ENCODE results near the gene CENPU.
"Not testable (repeated sequence)": the region's sequence is repeated elsewhere in the genome, so short reads cannot be mapped to it uniquely, and the experiment has no call there.

Gene CENPU

DNA sequence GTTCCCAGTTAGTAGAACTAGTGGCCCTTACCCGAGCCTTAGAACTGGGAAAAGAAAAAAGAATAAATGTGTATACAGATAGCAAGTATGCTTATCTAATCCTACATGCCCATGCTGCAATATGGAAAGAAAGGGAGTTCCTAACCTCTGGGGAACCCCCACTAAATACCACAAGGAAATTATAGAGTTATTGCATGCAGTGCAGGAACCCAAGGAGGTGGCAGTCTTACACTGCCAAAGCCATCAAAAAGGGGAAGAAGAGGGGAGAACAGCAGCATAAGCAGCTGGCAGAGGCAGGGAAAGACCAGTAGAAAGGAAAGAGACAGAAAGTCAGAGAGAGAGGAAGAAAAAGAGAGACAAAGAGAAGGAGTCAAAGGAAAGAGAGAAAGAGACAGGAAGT, 5.7 kb upstream of the CENPU start:
- not testable (repeated sequence) for H3K27me3 Mint-ChIP-seq
- Mint-ChIP-seq H3K27ac (peak overlapping the region; percentile 56), H3K4me3 (peak overlapping the region; percentile 30)

DNA sequence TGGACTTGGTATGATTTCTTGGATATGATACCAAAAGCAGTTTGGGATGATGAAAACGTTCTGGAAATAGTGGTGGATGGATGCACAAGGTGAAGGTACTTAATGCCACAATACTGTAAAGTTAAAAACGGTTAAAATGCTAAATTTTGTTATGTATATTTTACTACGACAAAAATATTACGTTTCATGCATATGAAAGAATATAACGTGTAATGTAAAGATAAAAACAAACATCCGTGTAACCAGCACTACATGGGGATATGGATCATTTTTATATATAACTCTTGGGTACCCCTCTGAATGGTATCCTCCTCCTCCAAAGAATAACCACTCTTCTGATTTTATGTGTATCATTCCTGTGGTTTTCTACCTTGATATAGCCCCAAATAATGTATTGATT, 862 bp upstream of the CENPU start:
- no peaks in the 10 kb centered on the region for H3K36me3 Mint-ChIP-seq
- no peaks in the 10 kb centered on the region for H3K27me3 Mint-ChIP-seq
- peak overlapping the region; percentile 92 for H3K4me3 Mint-ChIP-seq
- H3K27ac Mint-ChIP-seq, result peak overlapping the region; percentile 97
- H3K4me1 Mint-ChIP-seq, result peaks cover 20% of the 10 kb centered on the region
- no peaks in the 10 kb centered on the region for H3K9me3 Mint-ChIP-seq

More for the DNA sequence above, 5.7 kb upstream of the CENPU start:
- not testable (repeated sequence) for H3K9me3 Mint-ChIP-seq, H3K36me3 Mint-ChIP-seq
- H3K4me1 Mint-ChIP-seq, result peaks cover 11% of the 10 kb centered on the region

DNA sequence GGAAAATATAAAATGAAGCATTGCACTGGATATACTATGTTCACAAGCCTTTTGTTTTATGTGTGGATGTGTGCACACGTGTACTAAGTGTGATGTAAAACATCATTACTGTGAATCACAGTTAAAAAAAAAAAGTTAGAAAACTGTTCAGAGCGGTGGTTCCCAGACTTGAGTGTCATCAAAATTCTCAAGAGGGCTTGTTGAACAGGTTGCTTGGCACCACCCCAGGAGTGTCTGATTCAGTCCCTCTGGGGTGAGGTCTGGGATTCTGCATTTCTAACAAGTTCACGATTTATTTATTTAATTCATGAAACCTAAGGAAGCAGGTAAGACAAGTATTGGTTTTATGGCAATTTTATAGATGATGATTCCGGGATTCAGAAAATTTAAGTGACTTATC, 1.8 kb downstream of the CENPU start:
- peak overlapping the region; percentile 92 for H3K4me3 Mint-ChIP-seq
- H3K27me3 Mint-ChIP-seq, result no peaks in the 10 kb centered on the region
- no peak overlapping the region for H3K27ac Mint-ChIP-seq
- H3K36me3 Mint-ChIP-seq, result peaks cover under 1% of the 10 kb centered on the region
- H3K9me3 Mint-ChIP-seq, result no peaks in the 10 kb centered on the region
- peaks cover 14% of the 10 kb centered on the region for H3K4me1 Mint-ChIP-seq

DNA sequence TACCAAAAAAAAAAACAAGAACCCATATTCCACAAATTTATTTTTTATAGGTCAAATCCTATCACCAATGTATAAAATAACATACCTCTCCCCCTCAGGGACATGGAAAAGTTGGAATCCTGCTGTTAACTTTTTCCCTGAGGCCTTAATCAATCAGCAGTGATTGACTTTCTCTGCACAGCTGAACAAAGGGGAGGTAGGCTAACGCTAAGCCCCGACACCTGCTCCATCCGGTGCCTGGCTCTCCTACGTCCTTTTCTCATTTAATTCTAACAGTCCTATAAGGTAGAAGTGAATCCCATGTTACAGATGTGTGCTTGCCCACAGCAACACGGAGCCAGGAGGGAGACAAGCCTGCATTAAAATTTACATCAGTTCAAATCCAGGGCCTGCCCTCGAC, 2.8 kb downstream of the CENPU start:
- Mint-ChIP-seq H3K4me3 (no peak overlapping the region), H3K36me3 (peaks cover 2% of the 10 kb centered on the region), H3K27ac (no peak overlapping the region), H3K9me3 (no peaks in the 10 kb centered on the region), H3K27me3 (no peaks in the 10 kb centered on the region), H3K4me1 (peaks cover 14% of the 10 kb centered on the region)

DNA sequence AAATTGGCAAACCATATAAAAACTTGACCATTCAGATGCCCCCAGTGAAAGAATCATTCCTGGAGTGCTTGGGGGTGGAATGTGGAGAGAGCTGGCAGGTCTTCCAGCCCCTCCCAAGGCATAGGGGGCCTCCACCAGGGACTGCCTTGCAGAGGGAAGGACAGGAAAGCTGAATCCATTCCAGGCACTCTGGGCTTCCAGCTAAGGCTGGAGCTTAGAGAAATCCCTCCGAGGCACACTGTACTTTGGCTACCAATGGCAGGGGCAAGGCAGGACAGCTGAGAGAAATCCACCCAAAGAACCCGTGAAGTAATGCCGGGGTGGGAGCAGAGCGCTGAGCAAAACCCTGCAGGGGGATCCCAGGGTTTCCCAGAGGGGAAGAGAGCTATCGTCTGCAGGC, 4.0 kb downstream of the CENPU start:
- H3K27ac Mint-ChIP-seq, result no peak overlapping the region
- no peak overlapping the region for H3K4me3 Mint-ChIP-seq
- no peaks in the 10 kb centered on the region for H3K9me3 Mint-ChIP-seq
- peaks cover 14% of the 10 kb centered on the region for H3K4me1 Mint-ChIP-seq
- no peaks in the 10 kb centered on the region for H3K27me3 Mint-ChIP-seq
- H3K36me3 Mint-ChIP-seq, result peaks cover 2% of the 10 kb centered on the region

DNA sequence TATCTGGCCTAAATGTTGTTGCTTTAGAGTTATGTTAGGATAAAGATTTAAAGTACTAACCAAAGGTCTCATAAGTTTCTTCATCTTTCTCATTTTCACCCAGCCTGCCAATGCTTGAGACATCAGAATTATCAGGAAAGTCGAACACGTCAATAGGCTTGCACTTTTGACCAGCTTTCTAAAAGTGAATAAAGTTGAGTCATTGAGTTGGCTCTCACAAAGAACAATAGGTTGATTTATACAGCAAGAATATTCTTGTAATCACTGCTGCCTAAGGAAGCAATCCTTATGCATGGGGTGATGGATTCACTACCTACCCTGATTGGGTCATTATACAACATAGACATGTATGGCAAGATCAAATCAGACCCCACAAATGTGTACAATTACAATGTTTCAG, 5.0 kb downstream of the CENPU start:
- Mint-ChIP-seq H3K36me3 (peaks cover 2% of the 10 kb centered on the region), H3K27ac (no peak overlapping the region), H3K27me3 (no peaks in the 10 kb centered on the region), H3K9me3 (no peaks in the 10 kb centered on the region), H3K4me1 (peaks cover 7% of the 10 kb centered on the region), H3K4me3 (no peak overlapping the region)

DNA sequence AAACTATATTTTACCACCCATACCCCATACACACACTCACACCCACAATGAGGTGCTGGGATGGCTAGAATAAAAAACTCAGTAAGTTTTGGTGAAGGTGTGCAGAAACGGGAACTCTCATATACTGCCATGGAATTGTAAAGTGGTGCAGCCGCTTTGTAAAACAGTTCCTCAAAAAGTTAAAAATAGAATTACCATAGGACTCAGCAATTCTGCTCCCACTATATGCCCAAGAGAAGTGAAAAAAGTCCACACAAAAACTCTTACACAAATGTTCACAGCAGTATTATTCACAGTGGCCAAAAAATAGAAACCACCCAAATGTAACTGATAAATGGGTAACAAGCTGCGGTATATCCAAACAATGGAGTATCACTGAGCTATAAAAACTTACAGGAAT, 6.5 kb downstream of the CENPU start:
- H3K27me3 Mint-ChIP-seq, result no peaks in the 10 kb centered on the region
- H3K27ac Mint-ChIP-seq, result no peak overlapping the region
- H3K4me1 Mint-ChIP-seq, result peaks cover 3% of the 10 kb centered on the region
- H3K36me3 Mint-ChIP-seq, result peaks cover 5% of the 10 kb centered on the region
- H3K9me3 Mint-ChIP-seq, result no peaks in the 10 kb centered on the region
- H3K4me3 Mint-ChIP-seq, result no peak overlapping the region

DNA sequence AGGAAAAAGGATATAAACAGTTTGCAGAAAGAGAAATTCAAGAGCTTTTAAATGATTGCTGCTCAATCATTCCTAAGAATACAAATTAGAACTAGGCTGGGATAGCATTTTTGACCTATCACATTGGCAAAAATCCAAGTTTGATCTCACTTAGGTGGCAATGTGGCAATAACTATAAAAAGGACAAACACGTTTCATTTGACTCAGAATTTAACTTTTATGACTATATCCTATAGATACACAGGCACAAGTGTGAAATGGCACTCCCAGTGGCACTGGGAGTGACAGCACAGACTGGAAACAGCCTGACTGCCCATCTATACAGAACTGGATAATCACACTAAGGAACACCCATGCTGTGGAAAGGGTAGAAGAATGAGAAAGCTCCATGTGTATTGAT, 11.1 kb downstream of the CENPU start:
- Mint-ChIP-seq H3K27me3 (no peaks in the 10 kb centered on the region), H3K4me3 (no peak overlapping the region), H3K36me3 (peaks cover 30% of the 10 kb centered on the region), H3K27ac (no peak overlapping the region), H3K9me3 (peaks cover 19% of the 10 kb centered on the region), H3K4me1 (no peaks in the 10 kb centered on the region)

DNA sequence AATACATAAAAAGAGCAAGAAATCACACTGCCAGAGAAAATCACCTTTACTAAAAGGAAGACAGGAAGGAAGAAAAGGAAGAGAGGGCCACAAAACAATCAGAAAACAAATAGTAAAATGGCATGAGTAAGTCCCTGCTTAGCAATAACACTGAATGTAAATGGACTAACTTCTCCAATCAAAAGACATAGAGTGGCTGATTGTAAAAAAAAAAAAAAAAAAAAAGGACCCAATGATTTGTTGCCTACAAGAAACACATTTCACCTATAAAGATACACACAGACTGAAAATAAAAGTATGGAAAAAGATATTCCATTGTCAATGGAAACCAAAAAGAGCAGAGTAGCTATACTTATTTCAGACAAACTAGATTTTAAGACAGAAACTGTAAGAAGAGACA, 12.6 kb downstream of the CENPU start:
- H3K4me3 Mint-ChIP-seq, result no peak overlapping the region
- H3K9me3 Mint-ChIP-seq, result peaks cover 19% of the 10 kb centered on the region
- no peaks in the 10 kb centered on the region for H3K4me1 Mint-ChIP-seq
- peaks cover 32% of the 10 kb centered on the region for H3K36me3 Mint-ChIP-seq
- no peak overlapping the region for H3K27ac Mint-ChIP-seq
- no peaks in the 10 kb centered on the region for H3K27me3 Mint-ChIP-seq

DNA sequence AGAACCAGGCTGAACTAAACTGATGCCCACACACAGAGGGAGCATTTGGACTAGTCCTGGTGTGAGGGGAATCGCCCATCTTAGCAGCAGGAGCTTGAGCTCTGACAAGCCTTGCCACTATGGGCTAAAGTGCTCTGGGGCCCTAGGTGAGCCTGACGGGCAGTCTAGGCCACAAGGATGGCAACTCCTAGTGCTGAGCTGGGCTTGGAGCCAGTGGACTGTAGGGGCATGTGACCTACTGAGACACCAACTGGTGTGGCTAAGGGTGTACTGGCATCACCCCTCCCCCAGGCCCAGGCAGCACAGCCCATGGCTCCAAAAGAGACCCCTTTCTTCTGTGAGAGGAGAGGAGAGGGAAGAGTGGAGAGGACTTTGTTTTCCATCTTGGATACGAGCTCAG, 14.5 kb downstream of the CENPU start:
- no peak overlapping the region for H3K27ac Mint-ChIP-seq
- no peaks in the 10 kb centered on the region for H3K4me1 Mint-ChIP-seq
- H3K4me3 Mint-ChIP-seq, result no peak overlapping the region
- no peaks in the 10 kb centered on the region for H3K27me3 Mint-ChIP-seq
- H3K36me3 Mint-ChIP-seq, result peaks cover 36% of the 10 kb centered on the region
- peaks cover 19% of the 10 kb centered on the region for H3K9me3 Mint-ChIP-seq

DNA sequence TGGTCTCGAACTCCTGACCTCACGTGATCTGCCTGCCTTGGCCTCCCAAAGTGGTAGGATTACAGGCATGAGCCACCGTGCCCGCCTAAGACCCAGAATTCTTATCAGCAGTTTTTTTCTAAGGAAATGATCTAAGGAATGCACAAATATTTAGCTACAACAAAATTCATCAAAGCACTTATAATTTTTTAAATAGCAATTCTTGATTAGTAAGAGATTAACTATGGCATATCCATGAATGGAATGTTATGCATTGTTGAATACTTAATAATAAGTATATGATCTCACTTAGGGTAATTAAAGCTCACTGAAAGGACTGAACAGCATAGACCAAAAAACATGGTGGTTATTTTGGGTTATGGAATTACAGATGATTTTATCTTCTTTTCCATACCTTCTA, 18.4 kb downstream of the CENPU start:
- H3K36me3 Mint-ChIP-seq, result peaks cover 19% of the 10 kb centered on the region
- no peak overlapping the region for H3K27ac Mint-ChIP-seq
- H3K4me3 Mint-ChIP-seq, result no peak overlapping the region
- H3K4me1 Mint-ChIP-seq, result no peaks in the 10 kb centered on the region
- peaks cover 7% of the 10 kb centered on the region for H3K9me3 Mint-ChIP-seq
- H3K27me3 Mint-ChIP-seq, result no peaks in the 10 kb centered on the region

DNA sequence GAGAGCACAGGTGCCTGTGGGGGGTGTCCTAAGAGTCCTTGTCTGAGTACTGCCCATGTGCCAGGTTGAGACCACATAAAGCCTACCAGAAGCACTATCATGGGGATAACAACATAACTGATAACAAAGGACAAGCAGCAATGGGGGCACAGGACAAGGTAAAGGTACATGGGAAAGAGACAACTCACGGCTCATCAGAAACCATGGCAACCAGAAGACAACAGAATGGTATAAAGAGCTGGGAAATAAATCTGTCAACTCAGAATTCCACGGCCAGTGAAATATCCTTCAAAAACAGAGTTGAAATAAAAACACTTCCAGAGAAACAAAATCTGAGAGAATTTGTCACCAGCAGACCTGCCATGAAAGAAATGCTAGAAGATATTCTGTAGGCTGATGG, 20.0 kb downstream of the CENPU start:
- no peak overlapping the region for H3K27ac Mint-ChIP-seq
- H3K4me3 Mint-ChIP-seq, result no peak overlapping the region
- H3K4me1 Mint-ChIP-seq, result no peaks in the 10 kb centered on the region
- H3K9me3 Mint-ChIP-seq, result no peaks in the 10 kb centered on the region
- H3K27me3 Mint-ChIP-seq, result no peaks in the 10 kb centered on the region
- peaks cover 11% of the 10 kb centered on the region for H3K36me3 Mint-ChIP-seq

DNA sequence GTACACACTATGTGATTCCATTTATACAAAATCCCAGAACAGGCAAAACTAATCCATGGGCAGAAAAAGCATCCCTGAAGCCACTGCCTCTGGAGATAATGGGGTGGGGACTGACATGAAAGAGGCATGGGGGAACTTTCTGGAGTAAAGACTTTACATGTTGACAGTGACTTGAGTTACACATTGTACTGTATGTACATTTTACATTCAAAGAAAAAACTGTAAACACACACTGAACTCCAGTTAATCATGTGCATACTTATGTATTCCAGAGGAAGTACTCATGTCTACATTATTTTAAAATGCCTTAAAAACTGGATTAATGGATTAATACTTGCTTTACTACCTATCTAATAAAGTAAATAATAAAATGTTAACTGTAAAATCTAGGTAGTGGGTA, 21.6 kb downstream of the CENPU start:
- Mint-ChIP-seq H3K4me3 (no peak overlapping the region), H3K4me1 (no peaks in the 10 kb centered on the region), H3K36me3 (peaks cover 8% of the 10 kb centered on the region), H3K9me3 (no peaks in the 10 kb centered on the region), H3K27ac (no peak overlapping the region), H3K27me3 (no peaks in the 10 kb centered on the region)

DNA sequence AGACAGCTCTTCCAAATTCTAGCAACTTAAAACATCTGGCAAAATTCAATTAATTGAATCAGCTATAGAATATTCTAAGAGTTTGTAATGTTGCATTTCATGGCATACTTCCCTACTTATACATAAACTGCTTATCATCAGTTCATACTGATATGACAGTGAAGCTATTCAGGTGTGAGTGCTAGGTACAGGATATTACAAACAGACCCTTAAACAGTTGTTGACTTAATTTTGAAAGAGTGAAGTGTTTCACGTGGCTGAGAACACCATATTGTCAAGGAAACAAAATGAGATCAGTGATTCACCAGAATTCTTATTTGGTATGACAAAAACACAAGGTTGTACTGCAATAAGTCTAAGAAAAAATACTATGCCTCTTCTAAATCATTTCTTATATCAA, 27.4 kb downstream of the CENPU start:
- peaks cover 3% of the 10 kb centered on the region for H3K36me3 Mint-ChIP-seq
- H3K4me1 Mint-ChIP-seq, result peaks cover 3% of the 10 kb centered on the region
- H3K27ac Mint-ChIP-seq, result no peak overlapping the region
- H3K4me3 Mint-ChIP-seq, result no peak overlapping the region
- H3K9me3 Mint-ChIP-seq, result no peaks in the 10 kb centered on the region
- H3K27me3 Mint-ChIP-seq, result no peaks in the 10 kb centered on the region

DNA sequence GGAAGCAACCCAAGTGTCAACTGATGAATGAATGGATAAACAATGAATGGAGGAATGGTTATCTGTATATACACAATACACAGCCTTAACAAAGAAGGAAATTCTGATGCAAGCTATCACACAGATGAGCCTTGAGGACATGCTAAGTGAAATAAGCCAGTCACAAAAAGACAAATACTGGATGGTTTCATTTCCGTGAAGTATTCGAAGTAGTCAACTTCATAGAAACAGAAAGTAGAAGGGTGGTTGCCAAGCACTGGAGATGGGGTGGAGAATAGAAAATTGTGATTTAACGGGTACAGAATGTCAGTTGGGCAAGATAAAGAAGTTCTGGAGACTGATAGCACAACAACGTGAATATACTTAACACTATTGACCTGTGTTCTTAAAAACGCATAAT, 28.2 kb downstream of the CENPU start:
- Mint-ChIP-seq H3K36me3 (peaks cover 3% of the 10 kb centered on the region), H3K9me3 (no peaks in the 10 kb centered on the region), H3K27me3 (no peaks in the 10 kb centered on the region), H3K27ac (no peak overlapping the region), H3K4me3 (no peak overlapping the region), H3K4me1 (peaks cover 3% of the 10 kb centered on the region)

DNA sequence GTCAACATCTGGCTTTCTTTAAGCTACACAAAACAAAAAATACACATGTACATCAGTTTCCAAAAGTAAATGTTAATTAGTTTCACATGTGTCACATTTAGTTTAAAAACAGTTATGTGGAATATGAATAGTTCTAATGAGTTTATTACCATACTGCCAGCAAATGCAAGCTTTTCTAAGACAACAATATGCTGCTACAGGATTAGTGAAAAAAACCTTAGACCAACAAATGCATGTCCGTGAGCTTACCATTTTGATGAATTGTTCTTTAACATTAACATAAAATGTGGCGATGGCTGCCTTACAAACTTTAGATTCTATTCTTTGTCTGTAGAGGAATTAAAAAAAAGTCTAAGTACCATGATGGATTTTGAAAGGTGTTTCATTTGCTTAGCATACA, 31.8 kb downstream of the CENPU start:
- Mint-ChIP-seq H3K27ac (no peak overlapping the region), H3K4me1 (peaks cover 3% of the 10 kb centered on the region), H3K9me3 (no peaks in the 10 kb centered on the region), H3K36me3 (peaks cover 3% of the 10 kb centered on the region), H3K27me3 (no peaks in the 10 kb centered on the region), H3K4me3 (no peak overlapping the region)

DNA sequence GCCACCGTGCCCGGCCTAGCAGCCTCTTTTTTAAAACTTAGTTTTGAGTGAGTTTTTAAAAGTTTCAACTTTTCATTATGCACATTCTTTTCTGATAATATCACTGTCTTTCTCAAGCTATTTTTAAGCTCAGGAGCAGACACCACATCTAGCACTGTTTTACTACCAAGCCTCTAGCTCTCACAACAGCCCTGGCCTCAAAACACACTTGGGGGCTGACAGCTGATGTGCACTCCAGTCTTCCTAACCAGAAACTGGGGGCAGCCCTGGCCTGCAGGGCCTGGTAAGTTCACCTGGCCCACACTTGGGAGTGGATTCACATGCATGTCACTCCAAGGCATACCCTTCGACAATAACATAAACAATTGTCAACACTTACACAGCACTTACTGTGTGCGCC, 34.0 kb downstream of the CENPU start:
- H3K36me3 Mint-ChIP-seq, result peaks cover 3% of the 10 kb centered on the region
- H3K4me3 Mint-ChIP-seq, result no peak overlapping the region
- no peaks in the 10 kb centered on the region for H3K9me3 Mint-ChIP-seq
- no peaks in the 10 kb centered on the region for H3K4me1 Mint-ChIP-seq
- H3K27ac Mint-ChIP-seq, result no peak overlapping the region
- H3K27me3 Mint-ChIP-seq, result no peaks in the 10 kb centered on the region

DNA sequence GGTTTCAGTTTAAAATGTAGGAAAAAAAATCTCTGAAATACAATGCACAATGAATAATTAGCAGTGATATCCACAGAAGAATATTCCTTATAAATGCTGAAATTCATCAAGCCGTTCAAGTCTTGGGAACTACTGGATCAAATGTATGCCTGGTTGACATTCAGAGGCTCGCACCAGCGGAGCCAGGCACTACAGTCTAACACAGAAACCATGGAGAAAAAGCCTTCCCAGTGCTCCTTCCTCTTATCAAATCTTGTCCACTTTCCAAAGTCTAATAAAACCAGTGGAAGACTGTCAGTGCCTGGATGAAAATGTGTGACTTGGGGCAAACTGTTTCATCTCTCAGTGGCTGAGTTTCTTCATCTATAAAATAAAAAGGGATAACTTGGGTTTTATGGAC, 35.9 kb downstream of the CENPU start:
- Mint-ChIP-seq H3K4me3 (no peak overlapping the region), H3K27me3 (no peaks in the 10 kb centered on the region), H3K36me3 (peaks cover 9% of the 10 kb centered on the region), H3K27ac (no peak overlapping the region), H3K9me3 (no peaks in the 10 kb centered on the region), H3K4me1 (no peaks in the 10 kb centered on the region)

All from activated naive CD4-positive, alpha-beta T cell treated with anti-CD3 and anti-CD28 coated beads, Interleukin-2, amount 50 U/mL, for 24 hours (primary cell).